H1 (cell line): ENCODE results near the gene PHF13. TPM values are rescaled to one million over a fixed set of nuclear protein-coding genes. Genes with fewer than 3 reads are reported as not detected.

Source experiments
- BCL11A ChIP-seq, 2 experiments: IDR thresholded peaks; one replicate each; pipeline ENCODE4 v1.6.1; 2011; ENCODE audit warnings: low read depth in 2 of 2, low read length in 2 of 2, mild to moderate bottlenecking in 2 of 2
- BRCA1 ChIP-seq: IDR thresholded peaks from 2 replicates; pipeline ENCODE4 v1.6.1; 2012; ENCODE audit warnings: low read depth, low read length, improper control_type of control experiment
- CHD7 ChIP-seq: fragments of 300-600 bp; sonication (generic); IDR thresholded peaks from 2 replicates; pipeline ENCODE4 v1.7.1; 2012; ENCODE audit warnings: low read length, moderate library complexity, mild to moderate bottlenecking, inconsistent platforms; ENCODE audit not compliant: insufficient replicate concordance
- EGR1 ChIP-seq: IDR thresholded peaks from 2 replicates; pipeline ENCODE4 v1.6.1; 2011; ENCODE audit warnings: low read depth, low read length, borderline replicate concordance
- FOSL1 ChIP-seq: IDR thresholded peaks from 2 replicates; pipeline ENCODE4 v1.6.1; 2011; ENCODE audit warnings: mild to moderate bottlenecking, low read depth, low read length, moderate library complexity; ENCODE audit not compliant: insufficient read depth
- KDM4A ChIP-seq: IDR thresholded peaks from one replicate; pipeline ENCODE4 v1.7.1; 2012; ENCODE audit warnings: low read depth, mild to moderate bottlenecking, moderate library complexity, low read length, inconsistent platforms; ENCODE audit not compliant: severe bottlenecking
- MAFK ChIP-seq: IDR thresholded peaks from 2 replicates; pipeline ENCODE4 v1.6.1; 2012; ENCODE audit warnings: low read depth, mild to moderate bottlenecking, improper control_type of control experiment, low read length
- NRF1 ChIP-seq: IDR thresholded peaks from 2 replicates; pipeline ENCODE4 v1.6.1; 2011; ENCODE audit warnings: mild to moderate bottlenecking, low read depth, low read length, improper control_type of control experiment
- SP2 ChIP-seq: IDR thresholded peaks from 2 replicates; pipeline ENCODE4 v1.6.1; 2012; ENCODE audit warnings: mild to moderate bottlenecking, low read length, inconsistent platforms
- SUZ12 ChIP-seq: fragments of 200-600 bp; sonication (generic); IDR thresholded peaks from 2 replicates; pipeline ENCODE4 v1.6.1; 2012; ENCODE audit warnings: mild to moderate bottlenecking, inconsistent platforms, low read length, moderate library complexity, mixed read lengths
- TEAD4 ChIP-seq: IDR thresholded peaks from 2 replicates; pipeline ENCODE4 v1.6.1; 2012; ENCODE audit warnings: low read depth, low read length, inconsistent platforms, mixed read lengths
- polyA plus RNA-seq, 7 experiments: library from polyadenylated mRNA; depleted of rRNA in 3 of 7; stranded (reverse) in 5 of 7; unstranded in 2 of 7; fragments of >200 nt in 5 of 7; fragments of 200-250 nt in 2 of 7; gene quantifications; 1 replicate in 5 of 7; 2 replicates in 1 of 7; 4 replicates in 1 of 7; pipeline versions ENCODE4 v1.2.1 to v1.2.3, GENCODE V29; 2011 to 2013; ENCODE audit warnings: missing spikeins in 2 of 7, mixed read lengths in 2 of 7
- total RNA-seq: library from RNA; stranded (reverse); fragmentation: NEBNext Ultra II Directional; extraction: Animal tissue kit (Norgen Biotek cat#: 25700); gene quantifications from 2 replicates; pipeline ENCODE4 v1.2.1, GENCODE V29; 2021

Gene PHF13
- total and polyA plus RNA-seq, 2 of the 8 experiments (the other 6 are each of a cell fraction or from before 2014, with no cell fraction given): 11.7 to 39.6 TPM

- TF ChIP-seq CHD7 (no peak), SP2 (no peak), SUZ12 (no peak), NRF1 (no peak), MAFK (no peak), BRCA1 (no peak), TEAD4 (no peak), BCL11A (IDR thresholded peaks at IDR 0.05; ENCODE audit: low read depth in 2 of 2, low read length in 2 of 2) (no peak), KDM4A (no peak), EGR1 (no peak), FOSL1 (no peak)
Measured at GRCh38 chr1:6579374-6580118, 34.0 kb upstream of the PHF13 start, which contains the start of gene ZBTB48 (continued).
